Mammary epithelial cell (primary cell): ENCODE data around the gene S100A3.

Experiments used
- EZH2 ChIP-seq: IDR thresholded peaks from 2 replicates; pipeline ENCODE4 v1.6.1; 2012; ENCODE audit warnings: low read length, inconsistent platforms, borderline replicate concordance
- TF ChIP-seq, protein P1 (sequence below), 2 donors: IDR thresholded peaks in 1 of 2; conservative IDR thresholded peaks in 1 of 2; 2 replicates each; pipeline ENCODE4 v1.5.1; 2011 to 2012; ENCODE audit warnings: inconsistent platforms in 2 of 2, low read length in 2 of 2, mild to moderate bottlenecking in 2 of 2, control low read depth in 1 of 2, low read depth in 1 of 2; ENCODE audit not compliant: insufficient read depth in 1 of 2; ENCODE audit errors: extremely low read depth in 1 of 2

DNA sequence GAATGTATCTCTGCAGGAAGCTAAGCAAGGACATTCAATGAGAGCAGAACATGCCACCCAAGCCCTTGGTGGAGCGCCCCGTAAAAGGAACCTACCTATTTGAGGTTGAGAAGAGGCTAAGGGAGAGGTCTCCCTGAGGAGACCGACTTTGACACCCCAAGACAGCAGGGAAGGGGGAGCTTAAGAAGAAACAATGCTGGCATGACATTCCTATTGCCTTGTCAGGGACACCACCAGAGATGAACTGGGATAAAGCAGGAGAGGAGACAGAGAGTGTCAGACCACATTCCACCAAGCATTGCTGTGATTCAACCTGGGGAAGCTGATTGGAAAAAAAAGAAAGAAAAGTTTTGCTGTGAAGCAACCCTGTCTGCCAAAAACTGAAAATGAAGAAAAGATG is 29.9 kb upstream of the S100A3 start:
- no peak for TF ChIP-seq EZH2
- TF ChIP-seq, protein P1, sequence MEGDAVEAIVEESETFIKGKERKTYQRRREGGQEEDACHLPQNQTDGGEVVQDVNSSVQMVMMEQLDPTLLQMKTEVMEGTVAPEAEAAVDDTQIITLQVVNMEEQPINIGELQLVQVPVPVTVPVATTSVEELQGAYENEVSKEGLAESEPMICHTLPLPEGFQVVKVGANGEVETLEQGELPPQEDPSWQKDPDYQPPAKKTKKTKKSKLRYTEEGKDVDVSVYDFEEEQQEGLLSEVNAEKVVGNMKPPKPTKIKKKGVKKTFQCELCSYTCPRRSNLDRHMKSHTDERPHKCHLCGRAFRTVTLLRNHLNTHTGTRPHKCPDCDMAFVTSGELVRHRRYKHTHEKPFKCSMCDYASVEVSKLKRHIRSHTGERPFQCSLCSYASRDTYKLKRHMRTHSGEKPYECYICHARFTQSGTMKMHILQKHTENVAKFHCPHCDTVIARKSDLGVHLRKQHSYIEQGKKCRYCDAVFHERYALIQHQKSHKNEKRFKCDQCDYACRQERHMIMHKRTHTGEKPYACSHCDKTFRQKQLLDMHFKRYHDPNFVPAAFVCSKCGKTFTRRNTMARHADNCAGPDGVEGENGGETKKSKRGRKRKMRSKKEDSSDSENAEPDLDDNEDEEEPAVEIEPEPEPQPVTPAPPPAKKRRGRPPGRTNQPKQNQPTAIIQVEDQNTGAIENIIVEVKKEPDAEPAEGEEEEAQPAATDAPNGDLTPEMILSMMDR (conservative IDR thresholded peaks at IDR 0.05 in 1 of 2, IDR thresholded peaks at IDR 0.05 in 1 of 2; ENCODE audit: extremely low read depth in 1 of 2, insufficient read depth in 1 of 2, low read depth in 1 of 2, low read length in 2 of 2) = no peak
